H9 (cell line): ENCODE measurements around the gene IQGAP3. TPM values are rescaled to one million over a fixed set of nuclear protein-coding genes. Genes with fewer than 3 reads are reported as not detected.

ENCODE experiments used
- DNase-seq: peaks from one replicate; pipeline ENCODE4 v3.0.0-alpha.2; 2017
- H2AFZ ChIP-seq: one replicate; pipeline ENCODE4 v1.6.1; 2013; ENCODE audit warnings: mild to moderate bottlenecking, low read length, control low read depth, moderate library complexity
- H2AK5ac ChIP-seq: 2 replicates; pipeline ENCODE4 v1.6.1; 2013; ENCODE audit warnings: low read length, control low read depth, mixed read lengths; ENCODE audit not compliant: insufficient read length
- H2BK120ac ChIP-seq: one replicate; pipeline ENCODE4 v1.6.1; 2013; ENCODE audit warnings: low read depth, mild to moderate bottlenecking, low read length, control low read depth, inconsistent platforms; ENCODE audit not compliant: poor library complexity, severe bottlenecking
- H2BK12ac ChIP-seq: 2 replicates; pipeline ENCODE4 v1.6.1; 2013; ENCODE audit warnings: low read length, control low read depth, mixed read lengths, low read depth; ENCODE audit not compliant: insufficient read length
- H2BK15ac ChIP-seq: 2 replicates; pipeline ENCODE4 v1.6.1; 2013; ENCODE audit warnings: low read depth, low read length, control low read depth
- H2BK20ac ChIP-seq: one replicate; pipeline ENCODE4 v1.6.1; 2013; ENCODE audit warnings: low read depth, mild to moderate bottlenecking, low read length, control low read depth, inconsistent platforms; ENCODE audit not compliant: poor library complexity, severe bottlenecking
- H2BK5ac ChIP-seq: 2 replicates; pipeline ENCODE4 v1.6.1; 2013; ENCODE audit warnings: low read length, control low read depth, mixed read lengths; ENCODE audit not compliant: insufficient read length
- H3K14ac ChIP-seq: 2 replicates; pipeline ENCODE4 v1.6.1; 2013; ENCODE audit warnings: low read length, control low read depth; ENCODE audit not compliant: insufficient read depth
- H3K18ac ChIP-seq: 2 replicates; pipeline ENCODE4 v1.6.1; 2013; ENCODE audit warnings: low read depth, mild to moderate bottlenecking, mixed read lengths, low read length, control low read depth; ENCODE audit not compliant: insufficient read length
- H3K23ac ChIP-seq: 2 replicates; pipeline ENCODE4 v1.6.1; 2013; ENCODE audit warnings: low read length, control low read depth, mixed read lengths, low read depth; ENCODE audit not compliant: insufficient read length
- H3K23me2 ChIP-seq: 2 replicates; pipeline ENCODE4 v1.6.1; 2013; ENCODE audit warnings: low read depth, mild to moderate bottlenecking, mixed read lengths, low read length, control low read depth; ENCODE audit not compliant: insufficient read length, poor library complexity, severe bottlenecking
- H3K27ac ChIP-seq: 2 replicates; pipeline ENCODE4 v1.5.1; 2013; ENCODE audit warnings: low read length, control low read depth, mixed read lengths, low read depth; ENCODE audit not compliant: insufficient read length
- H3K27me3 ChIP-seq: 2 replicates; pipeline ENCODE4 v1.6.1; 2013; ENCODE audit warnings: low read length, control low read depth, inconsistent platforms; ENCODE audit not compliant: insufficient read depth
- H3K4ac ChIP-seq: 2 replicates; pipeline ENCODE4 v1.6.1; 2013; ENCODE audit warnings: low read depth, mild to moderate bottlenecking, control low read depth, inconsistent platforms, low read length, moderate library complexity
- H3K4me1 ChIP-seq: 2 replicates; pipeline ENCODE4 v1.6.1; 2013; ENCODE audit warnings: low read length, control low read depth, inconsistent platforms; ENCODE audit not compliant: insufficient read depth
- H3K4me2 ChIP-seq: 2 replicates; pipeline ENCODE4 v1.6.1; 2013; ENCODE audit warnings: low read length, control low read depth, mixed read lengths; ENCODE audit not compliant: insufficient read length, insufficient read depth
- H3K56ac ChIP-seq: 2 replicates; pipeline ENCODE4 v1.6.1; 2013; ENCODE audit warnings: low read depth, mild to moderate bottlenecking, mixed read lengths, low read length, control low read depth; ENCODE audit not compliant: insufficient read length
- H3K79me1 ChIP-seq: 2 replicates; pipeline ENCODE4 v1.6.1; 2013; ENCODE audit warnings: low read depth, mild to moderate bottlenecking, moderate library complexity, low read length, control low read depth, inconsistent platforms; ENCODE audit not compliant: insufficient read depth, poor library complexity, severe bottlenecking
- H3K79me2 ChIP-seq: 2 replicates; pipeline ENCODE4 v1.6.1; 2013; ENCODE audit warnings: low read length, control low read depth, inconsistent platforms; ENCODE audit not compliant: insufficient read depth
- H3K9ac ChIP-seq: 2 replicates; pipeline ENCODE4 v1.6.1; 2013; ENCODE audit warnings: low read length, control low read depth, mixed read lengths; ENCODE audit not compliant: insufficient read length; ENCODE audit errors: extremely low read depth
- H3K9me3 ChIP-seq: one replicate; pipeline ENCODE4 v1.6.1; 2013; ENCODE audit warnings: low read depth, low read length, inconsistent platforms; ENCODE audit not compliant: control insufficient read depth
- H3T11ph ChIP-seq: one replicate; pipeline ENCODE4 v1.6.1; 2013; ENCODE audit warnings: mild to moderate bottlenecking, low read length, control low read depth, inconsistent platforms
- H4K20me1 ChIP-seq: one replicate; pipeline ENCODE4 v1.6.1; 2013; ENCODE audit not compliant: control insufficient read depth, insufficient read length, insufficient read depth
- H4K5ac ChIP-seq: 2 replicates; pipeline ENCODE4 v1.6.1; 2013; ENCODE audit warnings: low read depth, mild to moderate bottlenecking, mixed read lengths, low read length, control low read depth; ENCODE audit not compliant: insufficient read length
- H4K8ac ChIP-seq: replicated peaks from 2 replicates; pipeline ENCODE4 v1.6.1; 2013; ENCODE audit warnings: low read length, control low read depth, mixed read lengths, low read depth; ENCODE audit not compliant: insufficient read length
- H4K91ac ChIP-seq: 2 replicates; pipeline ENCODE4 v1.6.1; 2013; ENCODE audit warnings: low read depth, mild to moderate bottlenecking, moderate library complexity, mixed read lengths, low read length, control low read depth; ENCODE audit not compliant: insufficient read length
- H3K27ac Mint-ChIP-seq, 3 experiments: 2 replicates in 2 of 3; 3 replicates in 1 of 3; pipeline ENCODE4 v1.8.0; 2020 to 2021; ENCODE audit warnings: mixed read lengths in 3 of 3, mild to moderate bottlenecking in 1 of 3, moderate library complexity in 1 of 3
- H3K27me3 Mint-ChIP-seq: 2 replicates; pipeline ENCODE4 v1.8.0; 2021; ENCODE audit warnings: low read depth, mild to moderate bottlenecking, moderate library complexity, mixed read lengths
- H3K36me3 Mint-ChIP-seq, 3 experiments: 2 replicates in 2 of 3; 3 replicates in 1 of 3; pipeline ENCODE4 v1.8.0; 2020 to 2021; ENCODE audit warnings: low read depth in 3 of 3, mixed read lengths in 3 of 3; ENCODE audit not compliant: insufficient read depth in 1 of 3
- H3K4me1 Mint-ChIP-seq, 2 experiments: 2 replicates each; pipeline ENCODE4 v1.8.0; 2020; ENCODE audit warnings: mixed read lengths in 2 of 2
- H3K4me3 Mint-ChIP-seq, 2 experiments: 2 replicates in 1 of 2; 3 replicates in 1 of 2; pipeline ENCODE4 v1.8.0; 2020 to 2021; ENCODE audit warnings: mild to moderate bottlenecking in 2 of 2, mixed read lengths in 2 of 2, moderate library complexity in 1 of 2
- H3K9me3 Mint-ChIP-seq, 2 experiments: 2 replicates in 1 of 2; 3 replicates in 1 of 2; pipeline ENCODE4 v1.8.0; 2020; ENCODE audit warnings: mild to moderate bottlenecking in 2 of 2, mixed read lengths in 2 of 2, moderate library complexity in 1 of 2
- CTCF ChIP-seq: fragments of 200-600 bp; sonication (generic); conservative IDR thresholded peaks from 3 replicates; pipeline ENCODE4 v1.8.0; 2021; ENCODE audit warnings: antibody characterized with exemption, mild to moderate bottlenecking
- WGBS: extraction: QIAGEN DNeasy Blood & Tissue Kit; methylation state at CpG from one replicate; pipeline ENCODE4 v1.1.7; 2013; ENCODE audit warnings: missing lambda C conversion rate, low lambda C conversion rate, mixed read lengths; ENCODE audit not compliant: insufficient read length; ENCODE audit errors: extremely low coverage; 5-methylcytosine and 5-hydroxymethylcytosine counted together
- total RNA-seq: library from RNA; stranded (reverse); gene quantifications from 2 replicates; pipeline ENCODE4 v1.2.1, GENCODE V29; 2021

IQGAP3 gene
- total RNA-seq, 1 experiment from 2014 or later, result 24.5 TPM

- no peak for DNase-seq
- TF ChIP-seq CTCF, result peak; percentile 68
- H3K4me2 ChIP-seq, result no peak overlapping the region
- H2BK20ac ChIP-seq, result no peak overlapping the region
- no peaks in the 10 kb centered on the region for H4K20me1 ChIP-seq
- peak overlapping the region in 2 of 3 experiments; percentile 40 to 94; a peak in 1 of 7 replicates for H3K27ac Mint-ChIP-seq
- H4K5ac ChIP-seq, result no peak overlapping the region
- no peak overlapping the region for H4K91ac ChIP-seq
- H2BK15ac ChIP-seq, result no peak overlapping the region
- H3K18ac ChIP-seq, result no peak overlapping the region
- peak overlapping the region; percentile 47 to 63; a peak in 4 of 5 replicates for H3K4me3 Mint-ChIP-seq
- H3K36me3 Mint-ChIP-seq, result peaks cover 10 to 22% (median 16%) of the 10 kb centered on the region in 3 experiments; a peak in 6 of 7 replicates
- no peaks in the 10 kb centered on the region; a peak in 2 of 5 replicates for H3K9me3 Mint-ChIP-seq
- no peaks in the 10 kb centered on the region for H3K79me1 ChIP-seq
- no CpG with 5 or more reads among the region's 10 CpGs for WGBS
- H3K79me2 ChIP-seq, result no peaks in the 10 kb centered on the region; the same call in 1 of the 2 replicates
- H3K23me2 ChIP-seq, result peaks cover 4% of the 10 kb centered on the region
- no peak overlapping the region for H3T11ph ChIP-seq
- no peak overlapping the region for H2BK12ac ChIP-seq
- H3K23ac ChIP-seq, result no peak overlapping the region
- no peak overlapping the region for H2BK120ac ChIP-seq
- H3K4ac ChIP-seq, result no peak overlapping the region
- no peak overlapping the region for H2AK5ac ChIP-seq
- H3K9ac ChIP-seq, result no peak overlapping the region
- H3K27me3 ChIP-seq, result no peaks in the 10 kb centered on the region
- H4K8ac ChIP-seq, result no peak overlapping the region
- H3K4me1 ChIP-seq, result no peaks in the 10 kb centered on the region; the same call in 1 of the 2 replicates
- H3K56ac ChIP-seq, result no peak overlapping the region
- H3K4me1 Mint-ChIP-seq, result peaks cover 15 to 23% of the 10 kb centered on the region in 2 experiments
- H2AFZ ChIP-seq, result no peak overlapping the region
- H3K27ac ChIP-seq, result no peak overlapping the region
- H3K27me3 Mint-ChIP-seq, result peaks cover 2% of the 10 kb centered on the region; the same call in 1 of the 2 replicates
- H2BK5ac ChIP-seq, result no peak overlapping the region
- no peaks in the 10 kb centered on the region for H3K9me3 ChIP-seq
- no peak overlapping the region for H3K14ac ChIP-seq
Observed at GRCh38 chr1:156602557-156602993, 30.2 kb upstream of the IQGAP3 start.
